WI38 (cell line): Measurements from ENCODE around the gene METTL5.
"Not testable (repeated sequence)": the region's sequence is repeated elsewhere in the genome, so short reads cannot be mapped to it uniquely, and the experiment has no call there.

Experiments
- H3K4me3 ChIP-seq: 2 replicates; pipeline ENCODE4 v1.5.1; 2011; ENCODE audit warnings: low read depth, mild to moderate bottlenecking, control low read depth, low read length
- TF ChIP-seq, protein P1 (sequence below): IDR thresholded peaks from 2 replicates; pipeline ENCODE4 v1.5.1; 2012; ENCODE audit warnings: low read depth, mild to moderate bottlenecking, control low read depth, low read length

METTL5 gene

DNA sequence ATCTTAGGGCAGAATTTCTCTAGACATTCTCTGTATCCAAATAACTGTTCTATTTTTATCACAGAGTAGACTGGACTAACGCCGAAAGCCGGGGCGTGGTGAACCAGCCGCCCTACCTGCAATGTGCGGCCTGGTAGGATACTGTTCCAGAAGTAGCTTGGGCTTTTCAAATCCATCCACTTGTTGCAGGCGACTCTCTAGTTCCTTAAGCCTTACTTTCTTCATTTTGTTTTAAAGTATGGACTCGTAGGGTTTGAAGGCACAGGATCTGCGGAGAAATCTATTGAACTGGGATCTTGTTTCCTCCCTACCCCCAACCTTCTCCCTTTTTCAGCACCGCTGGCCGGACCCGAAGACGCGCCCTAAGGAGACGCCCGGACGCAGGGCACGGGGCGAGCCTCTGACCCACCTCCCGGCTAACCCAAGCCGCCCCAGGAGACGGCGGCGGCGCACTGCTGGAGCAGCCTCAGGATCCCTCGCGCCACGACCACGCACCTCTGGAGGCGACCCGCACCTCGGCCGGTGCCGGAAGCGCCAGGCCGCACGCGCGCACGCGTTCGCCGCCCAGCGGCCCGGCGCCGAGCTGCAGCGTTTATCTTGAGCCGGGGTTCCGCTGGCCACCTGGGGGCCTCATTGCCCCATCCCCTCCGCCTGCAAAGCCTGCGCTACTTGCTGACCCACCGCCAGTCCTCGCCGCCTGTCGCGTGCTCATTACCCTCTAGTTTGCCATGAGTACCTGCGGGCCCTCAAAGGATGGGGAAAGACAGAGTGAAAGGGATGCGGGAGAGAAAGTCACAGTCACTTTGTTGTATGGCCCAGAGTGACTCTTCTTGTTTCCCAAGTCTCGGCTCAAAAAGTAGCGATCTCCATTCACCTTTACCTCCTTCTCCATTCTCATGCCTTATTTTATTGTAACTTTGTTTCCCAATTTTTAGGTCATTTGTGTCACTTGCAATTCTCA, at the start of gene METTL5:
METTL5 (minus strand) TSS at position 533 of the 961 bp plus-strand sequence; CDS start at position 225, 308 bp downstream.
- TF ChIP-seq, protein P1, sequence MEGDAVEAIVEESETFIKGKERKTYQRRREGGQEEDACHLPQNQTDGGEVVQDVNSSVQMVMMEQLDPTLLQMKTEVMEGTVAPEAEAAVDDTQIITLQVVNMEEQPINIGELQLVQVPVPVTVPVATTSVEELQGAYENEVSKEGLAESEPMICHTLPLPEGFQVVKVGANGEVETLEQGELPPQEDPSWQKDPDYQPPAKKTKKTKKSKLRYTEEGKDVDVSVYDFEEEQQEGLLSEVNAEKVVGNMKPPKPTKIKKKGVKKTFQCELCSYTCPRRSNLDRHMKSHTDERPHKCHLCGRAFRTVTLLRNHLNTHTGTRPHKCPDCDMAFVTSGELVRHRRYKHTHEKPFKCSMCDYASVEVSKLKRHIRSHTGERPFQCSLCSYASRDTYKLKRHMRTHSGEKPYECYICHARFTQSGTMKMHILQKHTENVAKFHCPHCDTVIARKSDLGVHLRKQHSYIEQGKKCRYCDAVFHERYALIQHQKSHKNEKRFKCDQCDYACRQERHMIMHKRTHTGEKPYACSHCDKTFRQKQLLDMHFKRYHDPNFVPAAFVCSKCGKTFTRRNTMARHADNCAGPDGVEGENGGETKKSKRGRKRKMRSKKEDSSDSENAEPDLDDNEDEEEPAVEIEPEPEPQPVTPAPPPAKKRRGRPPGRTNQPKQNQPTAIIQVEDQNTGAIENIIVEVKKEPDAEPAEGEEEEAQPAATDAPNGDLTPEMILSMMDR: peak; percentile 86
- H3K4me3 ChIP-seq: peak within 1 kb of the TSS; percentile 82

DNA sequence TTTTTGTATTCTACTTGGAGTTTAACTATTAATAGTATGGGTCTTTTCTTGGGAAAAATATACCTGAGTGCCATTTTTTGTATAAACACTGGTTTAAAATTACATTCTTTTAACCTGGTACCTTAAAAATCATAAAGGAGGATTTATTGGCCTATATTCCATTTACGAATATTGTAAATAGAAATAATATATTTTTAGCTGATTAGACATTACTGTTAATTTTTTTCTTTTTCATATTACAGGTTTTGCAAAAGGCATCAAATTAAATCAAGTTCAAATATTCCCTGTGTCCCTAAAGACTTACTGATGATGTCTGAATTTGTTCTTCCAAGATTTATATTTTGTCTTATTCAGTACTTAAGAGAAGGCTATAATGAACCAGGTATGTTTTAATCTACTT, 47.3 kb upstream of the METTL5 start:
- TF ChIP-seq, protein P1: no peak
- no peak overlapping the region for H3K4me3 ChIP-seq

DNA sequence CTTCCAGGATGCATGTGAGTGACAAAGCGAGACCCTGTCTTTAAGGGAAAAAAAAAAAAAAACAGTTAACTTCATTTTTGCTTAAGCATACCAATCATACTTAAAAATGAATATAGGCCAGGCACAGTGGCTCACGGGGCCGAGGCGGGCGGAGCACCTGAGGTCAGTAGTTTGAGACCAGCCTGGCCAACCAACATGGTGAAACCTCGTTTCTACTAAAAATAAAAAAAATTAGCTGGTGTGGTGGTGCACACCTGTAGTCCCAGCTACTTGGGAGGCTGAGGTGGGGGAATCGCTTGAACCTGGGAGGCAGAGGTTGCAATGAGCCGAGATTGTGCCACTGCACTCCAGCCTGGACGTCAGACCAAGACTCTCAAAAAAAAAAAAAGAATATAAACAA, 46.7 kb upstream of the METTL5 start:
- H3K4me3 ChIP-seq: not testable (repeated sequence)

DNA sequence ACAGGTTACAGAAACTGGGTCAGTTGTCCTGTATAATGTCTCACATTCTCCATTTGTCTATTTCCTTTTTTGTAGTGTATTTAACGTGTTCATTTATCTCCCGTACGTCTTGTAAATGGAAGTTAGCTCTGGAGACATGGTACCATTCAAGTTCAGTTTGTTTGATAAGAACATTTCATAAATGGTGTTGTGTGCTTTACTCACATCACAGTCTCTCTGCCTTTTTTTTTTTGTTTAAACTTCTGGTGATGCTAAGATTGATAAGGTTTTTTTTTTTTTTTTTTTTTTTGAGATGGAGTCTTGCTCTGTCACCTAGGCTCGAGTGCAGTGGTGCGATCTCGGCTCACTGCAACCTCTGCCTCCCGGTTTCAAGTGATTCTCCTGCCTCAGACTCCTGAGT, 44.2 kb upstream of the METTL5 start:
- no peak overlapping the region for H3K4me3 ChIP-seq

DNA sequence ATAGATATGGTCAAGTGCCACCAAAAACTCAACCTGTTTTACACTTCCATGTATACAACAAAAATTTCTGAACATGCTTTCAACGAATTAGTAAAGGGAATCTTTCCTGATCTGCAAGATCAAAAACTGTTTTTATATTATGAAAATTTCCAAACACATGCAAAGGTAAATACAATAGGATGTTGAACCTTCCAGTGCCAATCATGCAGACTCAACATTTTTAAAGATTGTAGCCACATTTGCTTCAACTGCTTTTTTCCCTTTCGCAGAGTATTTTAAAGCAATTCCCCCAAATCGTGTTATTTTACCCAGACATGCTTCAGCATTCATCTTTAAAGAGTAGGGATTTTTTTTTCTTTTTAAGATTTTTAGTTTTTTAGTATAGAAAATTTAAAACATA, 42.9 kb upstream of the METTL5 start:
- TF ChIP-seq, protein P1: no peak

More for the DNA sequence above, 44.2 kb upstream of the METTL5 start:
- TF ChIP-seq, protein P1: no peak

DNA sequence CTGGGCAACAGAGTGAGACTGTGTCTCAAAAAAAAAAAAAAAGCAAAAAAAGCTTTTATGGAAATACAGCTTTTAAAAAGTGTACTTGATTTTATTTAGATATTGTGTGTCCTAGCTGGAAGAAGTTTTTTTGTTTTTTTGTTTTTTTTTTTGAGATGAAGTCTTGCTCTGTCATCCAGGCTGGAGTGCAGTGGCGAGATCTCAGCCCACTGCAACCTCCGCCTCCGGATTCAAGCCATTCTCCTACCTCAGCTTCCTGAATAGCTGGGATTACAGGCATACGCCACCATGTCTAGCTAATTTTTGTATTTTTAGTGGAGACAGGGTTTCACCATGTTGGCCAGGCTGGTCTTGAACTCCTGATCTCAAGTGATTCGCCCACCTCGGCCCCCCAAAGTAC, 41.5 kb upstream of the METTL5 start:
- H3K4me3 ChIP-seq: not testable (repeated sequence)

More for the DNA sequence above, 42.9 kb upstream of the METTL5 start:
- H3K4me3 ChIP-seq: no peak overlapping the region

DNA sequence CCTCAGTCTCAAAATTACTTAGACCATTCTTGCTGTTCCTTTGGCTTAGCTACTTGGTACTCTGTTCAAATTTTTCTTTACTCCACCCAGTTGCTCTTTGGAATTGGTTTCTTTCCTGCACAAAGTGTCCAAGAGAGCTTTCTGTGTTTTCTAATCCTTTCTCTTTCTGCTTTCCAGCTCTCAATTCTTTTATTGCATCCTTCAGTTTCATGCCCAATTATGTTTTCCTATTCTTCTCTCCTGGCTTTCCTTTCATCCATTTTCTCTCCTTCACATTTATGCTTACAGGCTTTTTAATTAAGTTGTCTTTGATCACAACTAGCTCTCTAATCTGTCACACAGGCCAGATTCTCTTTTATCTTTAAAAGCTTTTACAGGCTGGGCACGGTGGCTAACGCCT, 40.8 kb upstream of the METTL5 start:
- no peak overlapping the region for H3K4me3 ChIP-seq
- TF ChIP-seq, protein P1: no peak

DNA sequence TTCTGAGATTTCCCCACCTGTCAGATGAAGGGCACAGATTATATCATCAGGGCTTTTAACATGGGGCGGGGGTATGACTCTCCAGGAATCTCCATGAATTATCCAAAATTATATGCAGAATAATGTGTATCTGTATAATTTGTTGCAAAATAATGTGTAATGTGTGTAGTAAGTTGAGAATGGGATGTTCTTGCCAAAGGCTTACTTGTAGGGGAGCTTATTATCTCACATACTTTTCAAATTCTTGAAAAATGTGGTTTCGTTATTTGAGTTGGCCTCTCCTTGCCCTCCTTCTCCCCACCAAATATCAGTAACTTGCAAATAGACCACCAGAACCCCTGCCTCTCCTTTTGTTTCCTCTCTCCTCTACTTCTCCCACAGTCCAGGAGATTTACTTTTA, 38.1 kb upstream of the METTL5 start:
- TF ChIP-seq, protein P1: no peak
- no peak overlapping the region for H3K4me3 ChIP-seq
